ENCODE measurements around the gene KRAS. TPM values are rescaled to one million over a fixed set of nuclear protein-coding genes. Genes with fewer than 3 reads are reported as not detected.
A peak's percentile ranks its signal among the peaks of the same experiment; 100 is the strongest.

The KRAS gene
- total and polyA plus RNA-seq, 2 of the 13 experiments (the other 11 are each of a cell fraction or from before 2014, with no cell fraction given) = 6.5 to 9.8 TPM

DNA sequence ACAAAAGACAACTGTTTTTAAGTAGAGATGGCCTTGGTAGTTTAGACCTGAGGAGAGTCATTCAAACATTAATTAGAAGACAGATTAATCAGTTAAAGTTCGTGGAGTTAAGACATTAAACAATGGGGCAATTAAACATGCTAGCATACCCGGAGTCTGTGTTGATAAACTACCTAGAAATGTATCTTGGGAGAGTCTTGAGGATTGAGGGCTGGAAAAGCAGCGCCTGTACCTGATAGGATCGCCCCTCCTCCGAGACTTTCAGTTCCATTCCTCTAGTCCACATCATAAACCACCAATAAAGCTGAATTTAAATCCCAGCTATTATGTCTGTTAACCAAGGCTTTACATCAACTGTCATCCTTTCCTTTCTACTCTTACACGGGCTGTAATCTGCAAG lies 1.0 kb upstream of the KRAS start (continued):
- TF ChIP-seq, protein P1, sequence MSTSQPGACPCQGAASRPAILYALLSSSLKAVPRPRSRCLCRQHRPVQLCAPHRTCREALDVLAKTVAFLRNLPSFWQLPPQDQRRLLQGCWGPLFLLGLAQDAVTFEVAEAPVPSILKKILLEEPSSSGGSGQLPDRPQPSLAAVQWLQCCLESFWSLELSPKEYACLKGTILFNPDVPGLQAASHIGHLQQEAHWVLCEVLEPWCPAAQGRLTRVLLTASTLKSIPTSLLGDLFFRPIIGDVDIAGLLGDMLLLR (CRISPR knock-in tag; IDR thresholded peaks at IDR 0.05) = no peak

DNA sequence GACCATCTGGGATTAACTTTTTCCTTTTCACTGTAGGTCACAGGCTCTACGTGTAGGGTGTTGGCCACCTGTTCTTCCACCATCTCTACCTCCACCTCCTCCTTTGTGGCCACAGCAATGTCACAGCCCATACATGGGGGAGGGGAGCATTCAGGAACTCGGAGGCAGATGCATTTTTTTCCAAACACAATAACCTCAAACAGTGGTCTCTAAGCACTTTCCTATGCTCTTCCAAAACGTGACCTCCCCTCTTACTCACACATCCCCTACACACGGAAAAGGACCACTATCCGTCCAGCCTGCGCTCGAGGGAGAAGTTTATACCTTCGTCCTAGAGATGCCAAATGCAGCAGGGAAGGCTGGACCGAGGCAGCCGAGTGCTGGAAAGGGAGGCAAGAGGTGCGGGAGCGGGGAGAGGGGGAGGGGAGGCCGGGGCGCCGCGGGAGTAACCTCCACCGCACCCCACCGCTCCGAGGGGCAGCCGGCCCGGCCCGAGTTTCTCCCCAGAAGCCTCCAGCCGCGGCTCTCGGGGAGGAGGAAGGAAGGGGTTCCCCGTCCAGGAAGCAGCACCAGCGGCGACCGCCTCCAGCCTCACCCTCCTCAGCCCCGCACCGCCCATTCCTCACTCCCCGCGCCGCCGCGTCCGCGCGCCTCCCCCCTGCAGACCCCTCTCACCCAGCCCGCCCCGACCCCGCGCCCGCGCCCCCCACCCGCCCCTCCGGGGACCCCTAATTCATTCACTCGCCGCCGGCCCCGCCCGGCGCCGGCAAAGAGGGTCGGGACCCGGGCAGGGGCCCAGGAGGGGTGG lies 594 bp downstream of the KRAS start:
- Histone ChIP-seq H3K9me3 (ENCODE audit: low read length) (no peaks in the 10 kb centered on the region), H3K79me2 (ENCODE audit: insufficient read depth, low read length) (peaks cover 21% of the 10 kb centered on the region), H3K4me1 (ENCODE audit: insufficient read depth, low read length) (peaks cover 47% of the 10 kb centered on the region), H3K9ac (ENCODE audit: insufficient read depth, low read depth, low read length) (peak overlapping the region; percentile 76), H4K20me1 (ENCODE audit: insufficient read depth, low read length) (no peaks in the 10 kb centered on the region), H3K4me2 (ENCODE audit: low read depth, low read length) (peak overlapping the region; percentile 88), H3K36me3 (replicated peaks in 1 of 2; ENCODE audit: control insufficient read depth in 1 of 2, insufficient read depth in 2 of 2, low read length in 2 of 2) (no peaks in the 10 kb centered on the region), H3K4me3 (replicated peaks in 1 of 3; ENCODE audit: insufficient read depth in 1 of 3, low read depth in 2 of 3, low read length in 3 of 3) (peak overlapping the region; percentile 75 to 82 (median 80)), H3K27ac (ENCODE audit: extremely low read length, insufficient read depth, low read length) (peak overlapping the region; percentile 64), H3K27me3 (ENCODE audit: control insufficient read depth in 1 of 2, insufficient read depth in 2 of 2, low read length in 2 of 2) (no peaks in the 10 kb centered on the region; a peak in 1 of 5 replicates), H2AFZ (ENCODE audit: low read length) (no peak overlapping the region)
- TSS peak; percentile 52 for BruUV-seq (replicated peaks)
- ATAC-seq (peak; percentile 44), DNase-seq (ENCODE audit: low spot score) (no peak), FAIRE-seq (peak; percentile 66)
- intact Hi-C loops (cut with micrococcal nuclease; ENCODE audit: unreplicated experiment) = loop anchor here (1.0 to 10.0 kb wide), 3 partner anchors 27 to 85 kb away; partner anchors contain the start of genes DNAI7 and ETFRF1
- CTCF ChIA-PET (ENCODE audit: low intra/inter-chr PET ratio, low total read pairs) = no interaction called here
- POLR2A ChIA-PET = interaction anchor here (1.0 to 1.4 kb wide), 4 partner anchors 9 to 137 kb away, joined by 3 to 4 read pairs (median 3); partner anchors contain the start of genes DNAI7 and ETFRF1
- 0% methylated on average over 12 of the region's 56 CpGs for WGBS (ENCODE audit: low lambda C conversion rate)
- in situ Hi-C loops (cut with HindIII; ENCODE audit: extremely low pct_ligation_motif_present, low pct_unique_long_range_greater_than_20kb) = no loop called here
- TF ChIP-seq AKAP8 (CRISPR knock-in tag; IDR thresholded peaks at IDR 0.05) (no peak), KDM1A (CRISPR knock-in tag; IDR thresholded peaks at IDR 0.05) (no peak), ZNF7 (CRISPR knock-in tag; IDR thresholded peaks at IDR 0.05) (no peak), ZNF317 (CRISPR knock-in tag; IDR thresholded peaks at IDR 0.05) (no peak), ZNF256 (CRISPR knock-in tag; conservative IDR thresholded peaks at IDR 0.05) (no peak), CHD2 (IDR thresholded peaks at IDR 0.05; ENCODE audit: low read depth, low read length) (peak; percentile 11; the same call in 1 of the 2 replicates), GABPA (IDR thresholded peaks at IDR 0.05; ENCODE audit: low read depth, low read length) (peak; percentile 22; the same call in 1 of the 2 replicates), GABPA (CRISPR knock-in tag; IDR thresholded peaks at IDR 0.05; ENCODE audit: low read depth) (no peak), ZNF160 (CRISPR knock-in tag; IDR thresholded peaks at IDR 0.05) (no peak), HCFC1 (IDR thresholded peaks at IDR 0.05; ENCODE audit: low read depth, low read length) (no peak), ZNF496 (CRISPR knock-in tag; IDR thresholded peaks at IDR 0.05; ENCODE audit: insufficient replicate concordance) (no peak), PHF8 (CRISPR knock-in tag; IDR thresholded peaks at IDR 0.05) (peak; percentile 6; the same call in 1 of the 2 replicates), ZNF44 (CRISPR knock-in tag; IDR thresholded peaks at IDR 0.05) (no peak), KDM2A (CRISPR knock-in tag; IDR thresholded peaks at IDR 0.05; ENCODE audit: borderline replicate concordance, low read depth) (0 out of 2 replicates have a peak, but pooled peaks have one; percentile 17), SAFB2 (CRISPR knock-in tag; IDR thresholded peaks at IDR 0.05; ENCODE audit: borderline replicate concordance, low read depth) (no peak), ZNF577 (CRISPR knock-in tag; IDR thresholded peaks at IDR 0.05; ENCODE audit: borderline replicate concordance, low read depth) (no peak)
- TF ChIP-seq, protein P2, sequence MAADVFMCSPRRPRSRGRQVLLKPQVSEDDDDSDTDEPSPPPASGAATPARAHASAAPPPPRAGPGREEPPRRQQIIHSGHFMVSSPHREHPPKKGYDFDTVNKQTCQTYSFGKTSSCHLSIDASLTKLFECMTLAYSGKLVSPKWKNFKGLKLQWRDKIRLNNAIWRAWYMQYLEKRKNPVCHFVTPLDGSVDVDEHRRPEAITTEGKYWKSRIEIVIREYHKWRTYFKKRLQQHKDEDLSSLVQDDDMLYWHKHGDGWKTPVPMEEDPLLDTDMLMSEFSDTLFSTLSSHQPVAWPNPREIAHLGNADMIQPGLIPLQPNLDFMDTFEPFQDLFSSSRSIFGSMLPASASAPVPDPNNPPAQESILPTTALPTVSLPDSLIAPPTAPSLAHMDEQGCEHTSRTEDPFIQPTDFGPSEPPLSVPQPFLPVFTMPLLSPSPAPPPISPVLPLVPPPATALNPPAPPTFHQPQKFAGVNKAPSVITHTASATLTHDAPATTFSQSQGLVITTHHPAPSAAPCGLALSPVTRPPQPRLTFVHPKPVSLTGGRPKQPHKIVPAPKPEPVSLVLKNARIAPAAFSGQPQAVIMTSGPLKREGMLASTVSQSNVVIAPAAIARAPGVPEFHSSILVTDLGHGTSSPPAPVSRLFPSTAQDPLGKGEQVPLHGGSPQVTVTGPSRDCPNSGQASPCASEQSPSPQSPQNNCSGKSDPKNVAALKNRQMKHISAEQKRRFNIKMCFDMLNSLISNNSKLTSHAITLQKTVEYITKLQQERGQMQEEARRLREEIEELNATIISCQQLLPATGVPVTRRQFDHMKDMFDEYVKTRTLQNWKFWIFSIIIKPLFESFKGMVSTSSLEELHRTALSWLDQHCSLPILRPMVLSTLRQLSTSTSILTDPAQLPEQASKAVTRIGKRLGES (CRISPR knock-in tag; IDR thresholded peaks at IDR 0.05; ENCODE audit: borderline replicate concordance) = no peak
- TF ChIP-seq, protein P3, sequence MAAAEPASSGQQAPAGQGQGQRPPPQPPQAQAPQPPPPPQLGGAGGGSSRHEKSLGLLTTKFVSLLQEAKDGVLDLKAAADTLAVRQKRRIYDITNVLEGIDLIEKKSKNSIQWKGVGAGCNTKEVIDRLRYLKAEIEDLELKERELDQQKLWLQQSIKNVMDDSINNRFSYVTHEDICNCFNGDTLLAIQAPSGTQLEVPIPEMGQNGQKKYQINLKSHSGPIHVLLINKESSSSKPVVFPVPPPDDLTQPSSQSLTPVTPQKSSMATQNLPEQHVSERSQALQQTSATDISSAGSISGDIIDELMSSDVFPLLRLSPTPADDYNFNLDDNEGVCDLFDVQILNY (CRISPR knock-in tag; conservative IDR thresholded peaks at IDR 0.05) = no peak
